ENCODE data around the gene AIG1.
"Not testable (repeated sequence)": the region's sequence is repeated elsewhere in the genome, so short reads cannot be mapped to it uniquely, and the experiment has no call there.

Gene AIG1

DNA sequence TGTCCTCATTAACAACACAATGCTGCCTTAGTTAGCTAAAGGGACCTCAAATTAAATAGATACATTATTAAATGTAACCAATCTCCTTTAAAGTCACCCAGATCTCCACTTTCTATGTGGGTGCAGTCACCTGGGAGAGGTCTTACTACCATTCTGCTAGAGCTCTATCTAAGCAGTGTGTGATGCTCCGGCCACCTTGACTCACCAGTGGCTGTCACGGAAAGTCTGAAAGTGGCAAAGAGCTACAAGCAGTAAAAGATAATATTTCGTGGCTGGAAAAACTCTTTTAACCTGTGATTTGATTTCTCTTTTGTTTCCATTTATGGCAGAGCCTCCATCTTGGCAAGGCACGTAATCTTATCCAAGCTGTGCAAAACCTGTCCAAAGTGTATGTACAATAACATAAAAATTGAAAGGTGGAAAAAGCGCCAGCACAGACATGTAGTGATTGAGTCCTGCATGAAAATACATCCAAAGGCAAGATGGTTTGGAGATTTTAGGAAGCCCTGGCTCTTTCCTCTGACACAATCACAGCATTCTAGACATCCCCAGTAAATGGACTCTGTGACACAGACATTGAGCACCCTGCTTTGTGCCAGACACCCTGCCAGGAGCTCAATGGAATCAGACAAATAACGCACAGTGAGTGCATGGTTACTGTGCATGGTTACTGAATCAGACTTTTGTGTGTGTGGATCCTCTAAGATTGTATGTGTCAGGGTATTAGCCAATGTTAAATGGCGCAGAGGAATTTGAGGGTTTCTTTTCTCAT lies 273.2 kb downstream of the AIG1 start:
- no peak for ATAC-seq

DNA sequence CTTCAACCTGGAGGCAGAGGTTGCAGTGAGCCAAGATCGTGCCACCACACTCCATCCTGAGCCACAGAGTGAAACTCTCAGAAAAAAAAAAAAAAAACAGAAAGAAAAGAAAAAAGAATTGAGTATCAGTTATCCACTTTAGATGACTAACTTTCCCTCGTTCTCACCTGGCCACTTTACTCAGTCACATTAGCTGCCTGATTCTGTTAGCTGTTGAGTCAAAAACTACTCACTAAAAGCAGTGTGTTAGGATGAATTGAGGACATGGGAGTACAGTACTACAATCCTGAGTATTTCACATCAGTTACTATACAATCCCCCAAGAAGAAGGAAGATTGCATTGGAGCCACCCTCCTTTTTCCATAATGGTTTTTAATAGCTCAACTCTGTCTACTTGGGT lies 275.2 kb downstream of the AIG1 start:
- no peak for ATAC-seq

DNA sequence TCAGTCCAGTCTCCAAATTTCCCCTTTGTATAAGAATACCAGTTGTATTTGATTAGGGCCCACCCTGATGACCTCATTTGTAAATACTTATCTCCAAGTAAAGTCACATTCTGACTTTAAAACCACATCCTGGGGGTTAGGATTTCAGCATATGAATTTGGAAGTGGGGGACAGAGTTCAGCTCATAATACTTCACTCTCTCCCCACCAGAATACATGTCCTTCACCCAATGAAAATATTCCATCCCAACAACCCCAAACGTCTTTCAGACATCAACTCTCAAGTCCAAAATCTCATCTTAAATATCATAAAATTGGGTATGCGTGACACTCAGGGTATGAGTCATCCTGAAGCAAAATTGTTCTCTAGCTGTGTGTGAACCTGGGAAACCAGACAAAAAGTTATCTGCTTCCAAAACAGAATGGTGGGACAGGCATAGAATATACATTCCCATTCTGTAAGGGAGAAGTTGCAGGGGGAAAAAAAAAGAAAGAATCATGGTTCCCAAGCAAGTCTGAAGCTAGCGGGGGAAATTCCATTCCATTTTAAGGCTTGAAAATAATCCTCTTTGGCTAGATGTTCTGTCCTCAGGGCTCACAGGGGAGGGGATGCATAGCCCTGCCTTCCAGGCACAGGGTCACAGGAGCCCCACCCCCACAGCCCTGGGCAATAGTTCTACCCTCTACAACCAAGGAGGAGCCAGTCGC lies 275.9 kb downstream of the AIG1 start:
- no peak for ATAC-seq

- ATAC-seq: peak in 1 of 2 donors; percentile 53
Observed at GRCh38 chr6:143337201-143337949, 276.7 kb downstream of the AIG1 start.

DNA sequence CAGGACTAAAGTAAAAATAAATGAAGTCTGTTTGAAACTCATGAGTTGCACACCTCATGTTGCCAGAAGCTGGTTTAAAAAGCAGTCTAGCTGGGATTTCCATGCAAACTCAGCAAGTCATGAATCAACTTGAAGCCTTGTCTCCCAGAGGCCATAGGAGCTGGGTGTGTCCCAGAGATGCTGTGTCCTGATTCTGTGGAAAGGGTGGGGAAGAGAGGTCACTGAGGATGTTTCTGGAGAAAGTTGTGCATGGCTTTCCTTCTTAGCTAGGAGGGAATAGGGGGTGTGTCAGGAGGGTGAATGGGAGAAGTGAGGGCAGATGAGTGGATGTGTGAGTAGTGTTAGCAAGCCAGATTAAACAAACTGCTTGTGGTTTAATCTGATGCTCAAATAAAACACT lies 278.5 kb downstream of the AIG1 start:
- no peak for ATAC-seq

GRCh38 chr6:143345477-143345876 lies 284.8 kb downstream of the AIG1 start:
- ATAC-seq: not testable (repeated sequence)

- ATAC-seq: no peak
Observed at GRCh38 chr6:143346004-143346403, 285.3 kb downstream of the AIG1 start.

GRCh38 chr6:143348531-143348930 lies 287.8 kb downstream of the AIG1 start:
- no peak for ATAC-seq

- ATAC-seq: no peak
Observed at GRCh38 chr6:143349530-143349929, 288.8 kb downstream of the AIG1 start.

DNA sequence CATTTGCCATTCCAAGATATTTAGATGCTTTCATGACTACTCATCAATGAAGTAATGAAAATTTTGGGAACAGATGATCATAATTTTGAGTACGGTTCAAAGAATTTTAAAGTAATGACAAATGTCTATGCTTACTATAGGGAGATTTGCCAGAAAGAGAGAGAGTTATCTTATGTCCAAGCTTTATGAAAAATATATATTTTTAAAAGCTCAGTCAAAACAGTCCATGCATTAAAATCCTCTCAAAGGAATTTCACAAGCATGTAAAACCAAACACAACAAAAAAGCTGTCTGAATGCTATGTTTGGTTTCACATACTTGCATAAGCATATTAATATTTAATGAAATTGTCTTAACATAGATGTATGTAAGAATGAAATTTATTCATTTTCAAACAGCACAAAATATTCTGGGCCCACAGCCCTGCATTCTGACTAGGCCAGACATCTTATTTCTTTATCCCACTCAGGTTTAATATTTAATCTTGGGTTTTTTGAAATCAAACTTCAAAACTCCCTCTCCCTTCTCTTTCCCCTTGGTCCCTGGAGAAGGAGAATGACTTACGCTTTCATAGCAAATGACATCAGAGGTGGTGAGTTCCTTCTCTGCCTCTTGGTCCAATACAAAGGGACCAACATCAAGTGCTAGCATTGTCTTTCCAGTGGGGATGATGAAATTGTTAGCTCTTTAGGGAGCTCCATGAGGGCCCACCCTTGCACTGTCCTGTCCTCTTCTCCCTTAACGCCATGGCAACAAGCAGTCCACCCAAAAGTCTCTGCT lies 295.6 kb downstream of the AIG1 start:
- ATAC-seq: no peak

DNA sequence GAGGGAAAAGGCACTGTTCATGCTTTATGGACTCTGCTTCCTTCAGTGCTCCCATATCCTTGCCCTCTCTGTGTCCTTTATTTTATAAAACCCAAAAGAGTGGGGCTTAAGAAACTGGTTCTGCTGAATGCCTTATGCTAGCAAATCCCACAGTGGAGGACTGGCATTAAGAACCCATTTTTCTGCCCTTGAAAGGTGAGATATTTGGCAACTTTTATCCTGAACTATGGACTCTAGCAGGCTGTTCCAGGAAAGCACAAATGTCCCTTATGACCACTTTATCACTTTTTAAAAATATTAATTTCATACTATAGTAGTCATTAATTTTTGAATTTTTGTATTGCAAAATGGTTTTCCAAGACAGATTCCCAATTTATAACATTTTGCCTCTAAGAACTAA lies 296.5 kb downstream of the AIG1 start:
- ATAC-seq: no peak

GRCh38 chr6:143357561-143358255 lies 297.0 kb downstream of the AIG1 start:
- ATAC-seq: no peak

GRCh38 chr6:143361536-143362191 lies 301.0 kb downstream of the AIG1 start:
- ATAC-seq: no peak

GRCh38 chr6:143362192-143362558 lies 301.5 kb downstream of the AIG1 start:
- ATAC-seq: no peak

DNA sequence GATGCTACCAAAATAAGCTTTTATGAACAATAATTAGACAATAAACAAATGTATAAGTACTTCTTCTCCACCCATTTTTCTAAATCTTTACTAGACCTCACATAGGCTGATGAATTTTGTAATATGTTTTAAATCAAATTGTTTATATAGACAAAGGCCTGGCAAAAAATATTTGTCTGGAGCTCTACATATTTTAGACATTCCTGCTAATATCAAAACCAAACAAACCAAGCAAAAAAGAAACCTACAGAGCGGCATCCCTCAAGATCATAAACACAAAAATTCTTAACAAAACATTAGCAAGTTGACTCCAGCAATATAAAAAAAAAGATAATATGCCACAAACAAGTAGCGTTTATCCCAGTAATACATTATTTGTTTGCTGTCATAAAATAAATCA lies 302.6 kb downstream of the AIG1 start:
- no peak for ATAC-seq

DNA sequence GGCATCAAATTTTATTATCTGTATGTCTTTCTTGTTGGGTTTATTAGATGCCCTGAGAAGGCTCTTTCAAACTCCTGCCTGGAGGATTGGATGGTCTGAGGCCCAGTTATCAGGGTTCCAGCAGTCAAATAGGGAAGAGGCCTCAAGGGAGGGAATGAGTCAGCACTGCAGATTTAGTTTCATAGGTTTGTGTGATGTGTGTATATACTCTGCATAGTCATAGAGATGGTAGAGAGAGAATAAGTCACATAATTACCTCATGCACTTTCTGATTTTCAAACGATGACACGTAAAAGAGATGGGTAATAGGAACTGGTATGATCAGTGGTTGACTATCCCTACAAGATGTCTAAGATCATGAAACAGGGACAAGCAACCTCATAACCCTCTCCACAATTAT lies 307.7 kb downstream of the AIG1 start:
- peak; percentile 75 to 84 for ATAC-seq

GRCh38 chr6:143369971-143370370 lies 309.3 kb downstream of the AIG1 start:
- no peak for ATAC-seq

GRCh38 chr6:143370812-143371370 lies 310.2 kb downstream of the AIG1 start:
- ATAC-seq: no peak

DNA sequence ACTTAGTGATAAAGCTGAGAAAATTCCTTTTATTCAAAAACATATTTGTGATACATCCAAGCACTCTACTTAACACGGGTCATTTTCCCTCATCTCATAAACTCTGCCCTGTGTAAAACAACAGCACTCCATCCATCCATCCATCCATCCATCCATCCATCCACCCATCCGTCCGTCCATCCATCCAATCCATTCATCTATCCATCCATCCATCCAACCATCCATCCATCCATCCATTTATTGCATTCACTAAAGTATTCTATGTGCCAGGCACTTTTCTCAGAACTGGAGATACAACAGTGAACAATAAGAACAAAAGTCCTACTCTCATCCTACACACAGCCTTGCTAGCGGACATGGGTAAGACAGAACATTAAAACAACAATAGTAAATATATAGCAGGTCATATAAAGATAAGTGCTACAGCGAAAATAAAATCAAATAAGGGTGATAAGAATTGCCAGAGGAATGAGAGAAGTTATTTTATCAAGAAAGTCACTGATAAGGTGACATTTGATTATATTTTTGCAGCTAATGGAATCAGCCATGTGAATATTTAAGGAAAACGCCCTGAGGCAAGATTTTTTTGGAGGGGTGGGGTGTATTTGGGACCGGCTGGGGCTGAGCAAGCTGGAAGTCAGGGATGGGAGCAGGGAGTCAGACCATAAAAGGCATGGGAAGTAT lies 311.7 kb downstream of the AIG1 start:
- no peak for ATAC-seq

DNA sequence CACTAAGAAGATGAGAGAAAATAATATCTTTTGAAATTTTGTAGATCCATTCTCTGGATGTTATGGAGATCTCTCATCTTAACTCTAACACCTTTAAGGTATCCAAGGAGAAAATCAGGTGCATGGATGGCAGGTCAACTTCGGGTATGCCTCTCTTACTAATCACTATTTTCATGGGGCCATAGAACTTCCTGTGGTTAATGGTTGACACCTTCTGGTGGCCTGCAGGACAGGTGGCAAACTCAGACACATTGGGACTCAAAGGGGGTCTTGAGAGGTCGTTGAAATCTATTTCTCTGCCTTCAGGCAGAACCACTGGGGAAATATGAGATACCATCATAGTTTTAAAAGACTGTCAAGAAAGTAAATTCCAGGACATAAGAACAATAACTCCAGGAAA lies 313.3 kb downstream of the AIG1 start:
- ATAC-seq: no peak
